K562 (cell line): Measurements from ENCODE around the gene CHST8. TPM values are rescaled to one million over a fixed set of nuclear protein-coding genes. Genes with fewer than 3 reads are reported as not detected.

Experiments used
- ATAC-seq: fragments of 200-7000 bp; cut with Tn5 transposase; 3 replicates; pipeline ENCODE4 v1.9.1; 2020; ENCODE audit warnings: moderate library complexity
- BruUV-seq: library from RNA; stranded (reverse); fragments of 400-500 nt; replicated peaks from 2 replicates; lab custom pipeline; 2021; lab: Mats Ljungman, UMichigan
- CTCF ChIA-PET: fragments of 300-600 bp; formaldehyde crosslinking; extraction: SDS; loops from one replicate; lab custom pipeline; 2021; ENCODE audit warnings: low intra/inter-chr PET ratio; lab: Yijun Ruan, JAX
- POLR2A ChIA-PET: fragments of 300-600, 350-650 bp; sonication (Branson Sonifier 250); formaldehyde crosslinking; extraction: SDS; loops from one replicate; lab custom pipeline; 2021; ENCODE audit warnings: antibody characterized with exemption, inconsistent platforms; lab: Yijun Ruan, JAX
- DNase-seq, 4 experiments: peaks; one replicate each; pipeline versions ENCODE4 v3.0.0 to v3.0.0-alpha.2; 2011 to 2018; ENCODE audit warnings: low spot score in 3 of 4, mixed read lengths in 3 of 4; ENCODE audit errors: extremely low read depth in 1 of 4
- FAIRE-seq: peaks from 2 replicates; lab custom pipeline; 2011; peaks lifted over from hg19 to GRCh38; lab: Jason Lieb, UNC
- H2AFZ ChIP-seq: 2 replicates; pipeline ENCODE4 v1.6.0; 2011; ENCODE audit warnings: low read depth, low read length, control low read depth, inconsistent platforms
- H3K27ac ChIP-seq: fragments of 200-600 bp; 3 replicates; pipeline ENCODE4 v1.8.0; 2011; ENCODE audit warnings: low read depth, mild to moderate bottlenecking, control low read depth, inconsistent platforms, low read length, moderate library complexity, mixed read lengths; ENCODE audit errors: extremely low read depth
- H3K27me3 ChIP-seq, 2 experiments: fragments of 300-600 bp in 1 of 2; 2 replicates in 1 of 2; 3 replicates in 1 of 2; pipeline versions ENCODE4 v1.6.0 to v1.8.0; 2011; ENCODE audit warnings: inconsistent platforms in 2 of 2, low read length in 2 of 2, mild to moderate bottlenecking in 1 of 2, mixed read lengths in 1 of 2, moderate library complexity in 1 of 2; ENCODE audit not compliant: control insufficient read depth in 2 of 2, insufficient read depth in 2 of 2
- H3K36me3 ChIP-seq: fragments of 300-600 bp; 3 replicates; pipeline ENCODE4 v1.8.0; 2011; ENCODE audit warnings: mild to moderate bottlenecking, low read length, inconsistent platforms; ENCODE audit not compliant: control insufficient read depth, insufficient read depth
- H3K4me1 ChIP-seq, 2 experiments: fragments of 200-600 bp in 1 of 2; replicated peaks in 1 of 2; 2 replicates in 1 of 2; 3 replicates in 1 of 2; pipeline versions ENCODE4 v1.5.1 to v1.8.0; 2011; ENCODE audit warnings: inconsistent platforms in 2 of 2, low read length in 2 of 2, mild to moderate bottlenecking in 1 of 2, mixed read lengths in 1 of 2, moderate library complexity in 1 of 2; ENCODE audit not compliant: control insufficient read depth in 2 of 2, insufficient read depth in 2 of 2
- H3K4me2 ChIP-seq: 2 replicates; pipeline ENCODE4 v1.6.1; 2011; ENCODE audit warnings: low read length, control low read depth, inconsistent platforms, mixed read lengths; ENCODE audit not compliant: insufficient read depth
- H3K4me3 ChIP-seq: fragments of 200-600 bp; sonication (generic), shearing (Covaris generic); 2 replicates; pipeline ENCODE4 v1.5.1; 2016; ENCODE audit warnings: control low read depth, inconsistent platforms
- H3K79me2 ChIP-seq: fragments of 200-600 bp; 3 replicates; pipeline ENCODE4 v1.8.0; 2011; ENCODE audit warnings: low read length, inconsistent platforms; ENCODE audit not compliant: control insufficient read depth, insufficient read depth
- H3K9ac ChIP-seq, 2 experiments: 2 replicates each; pipeline versions ENCODE4 v1.6.0 to v1.6.1; 2011; ENCODE audit warnings: low read depth in 2 of 2, low read length in 2 of 2, control low read depth in 1 of 2, inconsistent platforms in 1 of 2, mild to moderate bottlenecking in 1 of 2, mixed read lengths in 1 of 2; ENCODE audit not compliant: insufficient read depth in 1 of 2
- H3K9me1 ChIP-seq: one replicate; pipeline ENCODE4 v1.6.0; 2011; ENCODE audit warnings: inconsistent platforms, mild to moderate bottlenecking, low read length, moderate library complexity; ENCODE audit not compliant: control insufficient read depth, insufficient read depth
- H3K9me3 ChIP-seq: replicated peaks from 2 replicates; pipeline ENCODE4 v1.5.1; 2011; ENCODE audit warnings: low read depth, low read length, inconsistent platforms; ENCODE audit not compliant: control insufficient read depth, insufficient read depth
- H4K20me1 ChIP-seq: replicated peaks from 2 replicates; pipeline ENCODE4 v1.6.1; 2011; ENCODE audit warnings: low read length, inconsistent platforms, mixed read lengths; ENCODE audit not compliant: control insufficient read depth, insufficient read depth
- ARID4B ChIP-seq: sonication (generic); formaldehyde crosslinking; IDR thresholded peaks from 2 replicates; pipeline ENCODE4 v1.8.0; 2022; ENCODE audit warnings: mild to moderate bottlenecking, missing genetic modification reagents
- CHCHD3 ChIP-seq: fragments of 250-450 bp; sonication (Bioruptor Pico); IDR thresholded peaks from 2 replicates; pipeline ENCODE4 v2.1.2; 2022; ENCODE audit warnings: mild to moderate bottlenecking
- HINFP ChIP-seq: fragments of 450-650 bp; conservative IDR thresholded peaks from 2 replicates; pipeline ENCODE4 v1.6.1; 2016; ENCODE audit warnings: missing genetic modification characterization, low read depth, mild to moderate bottlenecking, control low read depth, missing compliant biosample characterization
- HNRNPH1 ChIP-seq: fragments of 200-400 bp; formaldehyde crosslinking; optimal IDR thresholded peaks from 2 replicates; pipeline ENCODE3; 2017; ENCODE audit warnings: low read depth, mild to moderate bottlenecking, low read length, moderate library complexity
- NFE2L1 ChIP-seq: fragments of 450-650 bp; IDR thresholded peaks from 2 replicates; pipeline ENCODE4 v1.6.1; 2016; ENCODE audit warnings: missing genetic modification characterization, low read depth, mild to moderate bottlenecking, missing compliant biosample characterization, moderate library complexity, borderline replicate concordance
- PKNOX1 ChIP-seq: fragments of 450-650 bp; IDR thresholded peaks from 2 replicates; pipeline ENCODE4 v1.6.1; 2016
- SMARCA4 ChIP-seq: fragments of 450-650 bp; IDR thresholded peaks from 2 replicates; pipeline ENCODE4 v1.6.1; 2016
- THRB ChIP-seq: fragments of 450-650 bp; formaldehyde crosslinking; conservative IDR thresholded peaks from 2 replicates; pipeline ENCODE4 v1.4.0; 2022; ENCODE audit warnings: mild to moderate bottlenecking, missing genetic modification characterization
- USF1 ChIP-seq: sonication (generic); formaldehyde crosslinking; IDR thresholded peaks from 2 replicates; pipeline ENCODE4 v1.9.0; 2022; ENCODE audit warnings: mild to moderate bottlenecking, missing genetic modification reagents
- ZBTB8A ChIP-seq: fragments of 450-650 bp; IDR thresholded peaks from 2 replicates; pipeline ENCODE4 v1.6.1; 2018; ENCODE audit warnings: mild to moderate bottlenecking, moderate library complexity; ENCODE audit not compliant: partially characterized antibody
- ZNF395 ChIP-seq: fragments of 200-800 bp; sonication (Bioruptor generic); IDR thresholded peaks from 2 replicates; pipeline ENCODE4 v1.6.1; 2017; ENCODE audit warnings: missing genetic modification characterization, missing compliant biosample characterization
- ZNF830 ChIP-seq: fragments of 250-450 bp; sonication (Bioruptor Pico); IDR thresholded peaks from 2 replicates; pipeline ENCODE4 v1.5.0; 2021; ENCODE audit warnings: mild to moderate bottlenecking
- WGBS: fragments of 100-300 bp; shearing (Covaris generic); methylation state at CpG from one replicate; pipeline ENCODE4 v1.1.6; 2016; ENCODE audit warnings: low coverage, mixed read lengths; ENCODE audit not compliant: insufficient coverage; ENCODE audit errors: missing lambda C conversion rate; 5-methylcytosine and 5-hydroxymethylcytosine counted together
- in situ Hi-C: fragments of 300-500 bp; cut with MboI; formaldehyde crosslinking; loops from 4 replicates; pipeline ENCODE4 v1.15.0; 2018; ENCODE audit warnings: inconsistent platforms, mixed read lengths
- intact Hi-C: fragments of 100-400 bp; cut with micrococcal nuclease; formaldehyde crosslinking; loops from 2 replicates; pipeline ENCODE4 v1.14.2; 2022
- polyA plus RNA-seq, 8 experiments: library from polyadenylated mRNA; depleted of rRNA in 4 of 8; stranded (reverse) in 5 of 8; unstranded in 3 of 8; fragments of >200 nt; fragmentation: Nextera tagmentation in 2 of 8; fragmentation: Illumina TruSeq in 1 of 8; extraction: Ambion mirVana in 2 of 8; extraction: Trizol in 1 of 8; gene quantifications; 2 replicates each; pipeline versions ENCODE4 v1.2.1 to v1.2.3, GENCODE V29; 2011 to 2014; ENCODE audit warnings: inconsistent platforms in 1 of 8, missing spikeins in 1 of 8
- total RNA-seq, 7 experiments: library from RNA; depleted of rRNA in 6 of 7; stranded (reverse); fragments of >200 nt in 6 of 7; fragmentation: Illumina TruSeq in 2 of 7; extraction: Trizol in 2 of 7; gene quantifications; 2 replicates each; pipeline versions ENCODE4 v1.2.1 to v1.2.3, GENCODE V29; 2011 to 2021; ENCODE audit warnings: low replicate concordance in 1 of 7

CHST8 gene
- total and polyA plus RNA-seq, 9 of the 15 experiments (the other 6 are each of a cell fraction or from before 2014, with no cell fraction given) = 0.11 TPM; not detected in 8

GRCh38 chr19:33616346-33616745 is 5.4 kb upstream of the CHST8 start:
- BruUV-seq = no TSS peak
- ChIA-PET POLR2A (no interaction called here), CTCF (no interaction called here)
- ATAC-seq = no peak
- no peaks in the 10 kb centered on the region; the same call in 1 of the 2 replicates for H4K20me1 ChIP-seq
- H2AFZ ChIP-seq = no peak overlapping the region
- intact Hi-C loops = no loop called here
- no peak for DNase-seq
- H3K9me3 ChIP-seq = no peaks in the 10 kb centered on the region
- H3K4me1 ChIP-seq = peaks cover 0 to 2% of the 10 kb centered on the region in 2 experiments; a peak in 1 of 5 replicates
- FAIRE-seq = no peak
- no peak overlapping the region for H3K4me3 ChIP-seq
- in situ Hi-C loops = no loop called here
- peaks cover 0 to 36% of the 10 kb centered on the region in 2 experiments; a peak in 3 of 5 replicates for H3K27me3 ChIP-seq
- 0% methylated on average over 4 of the region's 4 CpGs for WGBS
- H3K79me2 ChIP-seq = no peaks in the 10 kb centered on the region
- no peak overlapping the region for H3K9ac ChIP-seq
- H3K27ac ChIP-seq = no peak overlapping the region
- no peak overlapping the region for H3K4me2 ChIP-seq
- no peaks in the 10 kb centered on the region for H3K36me3 ChIP-seq
- H3K9me1 ChIP-seq = no peaks in the 10 kb centered on the region
- TF ChIP-seq USF1 (CRISPR knock-in tag) (no peak), PKNOX1 (no peak), ARID4B (CRISPR knock-in tag) (no peak), HINFP (no peak), NFE2L1 (tag) (no peak), ZNF830 (CRISPR knock-in tag) (no peak), THRB (CRISPR knock-in tag) (no peak), ZNF395 (CRISPR knock-in tag) (no peak), CHCHD3 (CRISPR knock-in tag) (no peak), SMARCA4 (no peak), ZBTB8A (no peak), HNRNPH1 (no peak)
